Measurements from ENCODE around the gene RUNX1.

Gene RUNX1

DNA sequence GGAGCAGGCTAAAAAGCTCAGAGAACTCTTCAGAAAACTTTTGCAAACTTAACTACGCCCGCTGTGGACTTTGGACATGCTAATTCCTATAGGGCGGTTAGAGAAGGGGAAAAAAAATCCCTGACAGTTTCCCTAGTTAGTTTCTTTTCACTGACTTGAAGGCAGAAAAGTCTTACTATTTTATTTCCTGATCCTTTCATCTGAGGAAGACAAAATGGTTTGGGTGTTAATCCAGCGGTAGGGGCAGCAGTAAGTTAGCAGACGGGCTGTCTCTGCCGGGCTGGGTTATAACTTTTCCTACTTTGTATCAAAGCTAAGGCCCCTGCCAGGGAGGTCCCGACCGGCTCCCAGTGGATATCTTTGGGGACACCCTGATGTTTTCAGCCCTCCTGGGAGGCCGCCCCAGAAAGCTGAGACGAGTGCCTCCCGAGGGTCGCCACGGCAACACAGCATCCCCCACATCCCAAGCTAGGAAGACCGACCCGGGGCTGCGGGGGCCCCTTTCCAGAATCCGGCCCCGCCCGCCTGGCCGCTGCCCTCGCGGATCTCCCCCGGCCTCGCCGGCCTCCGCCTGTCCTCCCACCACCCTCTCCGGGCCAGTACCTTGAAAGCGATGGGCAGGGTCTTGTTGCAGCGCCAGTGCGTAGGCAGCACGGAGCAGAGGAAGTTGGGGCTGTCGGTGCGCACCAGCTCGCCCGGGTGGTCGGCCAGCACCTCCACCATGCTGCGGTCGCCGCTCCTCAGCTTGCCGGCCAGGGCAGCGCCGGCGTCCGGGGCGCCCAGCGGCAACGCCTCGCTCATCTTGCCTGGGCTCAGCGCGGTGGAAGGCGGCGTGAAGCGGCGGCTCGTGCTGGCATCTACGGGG lies 162.6 kb downstream of the RUNX1 start:
- no peak; the same call in 2 of the 3 replicates for ATAC-seq
- no peak for TF ChIP-seq OSR1 (CRISPR knock-in tag; IDR thresholded peaks at IDR 0.05)
- no peak for TF ChIP-seq TCF4 (CRISPR knock-in tag; IDR thresholded peaks at IDR 0.05; ENCODE audit: borderline replicate concordance)
- no peak for TF ChIP-seq ZFP30 (CRISPR knock-in tag; IDR thresholded peaks at IDR 0.05)
- TF ChIP-seq PPARA (CRISPR knock-in tag; IDR thresholded peaks at IDR 0.05; ENCODE audit: borderline replicate concordance): no peak
- TF ChIP-seq, protein P1, sequence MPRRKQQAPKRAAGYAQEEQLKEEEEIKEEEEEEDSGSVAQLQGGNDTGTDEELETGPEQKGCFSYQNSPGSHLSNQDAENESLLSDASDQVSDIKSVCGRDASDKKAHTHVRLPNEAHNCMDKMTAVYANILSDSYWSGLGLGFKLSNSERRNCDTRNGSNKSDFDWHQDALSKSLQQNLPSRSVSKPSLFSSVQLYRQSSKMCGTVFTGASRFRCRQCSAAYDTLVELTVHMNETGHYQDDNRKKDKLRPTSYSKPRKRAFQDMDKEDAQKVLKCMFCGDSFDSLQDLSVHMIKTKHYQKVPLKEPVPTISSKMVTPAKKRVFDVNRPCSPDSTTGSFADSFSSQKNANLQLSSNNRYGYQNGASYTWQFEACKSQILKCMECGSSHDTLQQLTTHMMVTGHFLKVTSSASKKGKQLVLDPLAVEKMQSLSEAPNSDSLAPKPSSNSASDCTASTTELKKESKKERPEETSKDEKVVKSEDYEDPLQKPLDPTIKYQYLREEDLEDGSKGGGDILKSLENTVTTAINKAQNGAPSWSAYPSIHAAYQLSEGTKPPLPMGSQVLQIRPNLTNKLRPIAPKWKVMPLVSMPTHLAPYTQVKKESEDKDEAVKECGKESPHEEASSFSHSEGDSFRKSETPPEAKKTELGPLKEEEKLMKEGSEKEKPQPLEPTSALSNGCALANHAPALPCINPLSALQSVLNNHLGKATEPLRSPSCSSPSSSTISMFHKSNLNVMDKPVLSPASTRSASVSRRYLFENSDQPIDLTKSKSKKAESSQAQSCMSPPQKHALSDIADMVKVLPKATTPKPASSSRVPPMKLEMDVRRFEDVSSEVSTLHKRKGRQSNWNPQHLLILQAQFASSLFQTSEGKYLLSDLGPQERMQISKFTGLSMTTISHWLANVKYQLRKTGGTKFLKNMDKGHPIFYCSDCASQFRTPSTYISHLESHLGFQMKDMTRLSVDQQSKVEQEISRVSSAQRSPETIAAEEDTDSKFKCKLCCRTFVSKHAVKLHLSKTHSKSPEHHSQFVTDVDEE (CRISPR knock-in tag; IDR thresholded peaks at IDR 0.05): no peak
- TF ChIP-seq CSDC2 (CRISPR knock-in tag; IDR thresholded peaks at IDR 0.05): no peak
- TF ChIP-seq ESRRG (CRISPR knock-in tag; IDR thresholded peaks at IDR 0.05): no peak
- TF ChIP-seq ARNTL (CRISPR knock-in tag; IDR thresholded peaks at IDR 0.05; ENCODE audit: borderline replicate concordance, low read depth): no peak
- no peak for TF ChIP-seq ZNF565 (CRISPR knock-in tag; conservative IDR thresholded peaks at IDR 0.05; ENCODE audit: low read depth)
- no peak for TF ChIP-seq ISL1 (CRISPR knock-in tag; IDR thresholded peaks at IDR 0.05)
- no peak for TF ChIP-seq BACH2 (CRISPR knock-in tag; IDR thresholded peaks at IDR 0.05; ENCODE audit: borderline replicate concordance)
- TF ChIP-seq ZNF70 (CRISPR knock-in tag; IDR thresholded peaks at IDR 0.05): no peak
- no peak for TF ChIP-seq GLIS3 (CRISPR knock-in tag; IDR thresholded peaks at IDR 0.05)

- TF ChIP-seq ARNTL (CRISPR knock-in tag; IDR thresholded peaks at IDR 0.05; ENCODE audit: borderline replicate concordance, low read depth) (no peak), GLIS3 (CRISPR knock-in tag; IDR thresholded peaks at IDR 0.05) (no peak), ZFP3 (CRISPR knock-in tag; IDR thresholded peaks at IDR 0.05) (no peak), SNAI2 (CRISPR knock-in tag; IDR thresholded peaks at IDR 0.05) (no peak), ZFP30 (CRISPR knock-in tag; IDR thresholded peaks at IDR 0.05) (no peak), CSDC2 (CRISPR knock-in tag; IDR thresholded peaks at IDR 0.05) (no peak), ZNF565 (CRISPR knock-in tag; conservative IDR thresholded peaks at IDR 0.05; ENCODE audit: low read depth) (no peak), ZNF8 (CRISPR knock-in tag; IDR thresholded peaks at IDR 0.05) (no peak), ZNF70 (CRISPR knock-in tag; IDR thresholded peaks at IDR 0.05) (no peak), ISL1 (CRISPR knock-in tag; IDR thresholded peaks at IDR 0.05) (no peak), PPARA (CRISPR knock-in tag; IDR thresholded peaks at IDR 0.05; ENCODE audit: borderline replicate concordance) (no peak), OSR1 (CRISPR knock-in tag; IDR thresholded peaks at IDR 0.05) (no peak), RARB (CRISPR knock-in tag; IDR thresholded peaks at IDR 0.05) (no peak), BACH2 (CRISPR knock-in tag; IDR thresholded peaks at IDR 0.05; ENCODE audit: borderline replicate concordance) (no peak), CSRNP3 (CRISPR knock-in tag; IDR thresholded peaks at IDR 0.05) (no peak), TOX (CRISPR knock-in tag; IDR thresholded peaks at IDR 0.05; ENCODE audit: borderline replicate concordance) (no peak), PATZ1 (CRISPR knock-in tag; IDR thresholded peaks at IDR 0.05; ENCODE audit: borderline replicate concordance) (no peak)
- TF ChIP-seq, protein P2, sequence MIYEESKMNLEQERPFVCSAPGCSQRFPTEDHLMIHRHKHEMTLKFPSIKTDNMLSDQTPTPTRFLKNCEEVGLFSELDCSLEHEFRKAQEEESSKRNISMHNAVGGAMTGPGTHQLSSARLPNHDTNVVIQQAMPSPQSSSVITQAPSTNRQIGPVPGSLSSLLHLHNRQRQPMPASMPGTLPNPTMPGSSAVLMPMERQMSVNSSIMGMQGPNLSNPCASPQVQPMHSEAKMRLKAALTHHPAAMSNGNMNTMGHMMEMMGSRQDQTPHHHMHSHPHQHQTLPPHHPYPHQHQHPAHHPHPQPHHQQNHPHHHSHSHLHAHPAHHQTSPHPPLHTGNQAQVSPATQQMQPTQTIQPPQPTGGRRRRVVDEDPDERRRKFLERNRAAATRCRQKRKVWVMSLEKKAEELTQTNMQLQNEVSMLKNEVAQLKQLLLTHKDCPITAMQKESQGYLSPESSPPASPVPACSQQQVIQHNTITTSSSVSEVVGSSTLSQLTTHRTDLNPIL (CRISPR knock-in tag; IDR thresholded peaks at IDR 0.05; ENCODE audit: low read depth): no peak
- TF ChIP-seq, protein P3, sequence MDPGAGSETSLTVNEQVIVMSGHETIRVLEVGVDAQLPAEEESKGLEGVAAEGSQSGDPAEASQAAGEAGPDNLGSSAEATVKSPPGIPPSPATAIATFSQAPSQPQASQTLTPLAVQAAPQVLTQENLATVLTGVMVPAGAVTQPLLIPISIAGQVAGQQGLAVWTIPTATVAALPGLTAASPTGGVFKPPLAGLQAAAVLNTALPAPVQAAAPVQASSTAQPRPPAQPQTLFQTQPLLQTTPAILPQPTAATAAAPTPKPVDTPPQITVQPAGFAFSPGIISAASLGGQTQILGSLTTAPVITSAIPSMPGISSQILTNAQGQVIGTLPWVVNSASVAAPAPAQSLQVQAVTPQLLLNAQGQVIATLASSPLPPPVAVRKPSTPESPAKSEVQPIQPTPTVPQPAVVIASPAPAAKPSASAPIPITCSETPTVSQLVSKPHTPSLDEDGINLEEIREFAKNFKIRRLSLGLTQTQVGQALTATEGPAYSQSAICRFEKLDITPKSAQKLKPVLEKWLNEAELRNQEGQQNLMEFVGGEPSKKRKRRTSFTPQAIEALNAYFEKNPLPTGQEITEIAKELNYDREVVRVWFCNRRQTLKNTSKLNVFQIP (CRISPR knock-in tag; IDR thresholded peaks at IDR 0.05; ENCODE audit: borderline replicate concordance, low read depth): no peak
- ATAC-seq: no peak
These were observed 163.4 kb downstream of the RUNX1 start for GRCh38 chr21:34885626-34886239.

Data from SK-N-SH treated with all-trans-retinoic acid at 6 μM for 48 hours (cell line).